ENCODE measurements around the gene ADARB2.

- TF ChIP-seq POLR2A (IDR thresholded peaks at IDR 0.05): no peak
- TF ChIP-seq CTCF (IDR thresholded peaks at IDR 0.05): no peak
These were observed 559.4 kb downstream of the ADARB2 start for GRCh38 chr10:1177936-1178335.

All from testis (tissue), 2 donors.